ENCODE data around the gene C1QTNF12. TPM values are rescaled to one million over a fixed set of nuclear protein-coding genes. Genes with fewer than 3 reads are reported as not detected.
A peak's percentile ranks its signal among the peaks of the same experiment; 100 is the strongest.
"Not testable (repeated sequence)": the region's sequence is repeated elsewhere in the genome, so short reads cannot be mapped to it uniquely, and the experiment has no call there.

The C1QTNF12 gene
- polyA plus RNA-seq, 1 donor from 2014 or later, result 0.88 TPM

- Mint-ChIP-seq H3K27ac (no peak overlapping the region), H3K4me3 (peak overlapping the region in 1 of 4 donors; percentile 55), H3K36me3 (no peaks in the 10 kb centered on the region), H3K9me3 (peaks cover 0 to 2% (median 0%) of the 10 kb centered on the region in 3 donors), H3K4me1 (peaks cover 0 to 9% (median 5%) of the 10 kb centered on the region in 3 donors), H3K27me3 (peaks cover 5% of the 10 kb centered on the region)
Observed at GRCh38 chr1:1203561-1204424, 42.7 kb downstream of the C1QTNF12 start.

- no peaks in the 10 kb centered on the region for H3K9me3 Mint-ChIP-seq
- no peak overlapping the region for H3K4me3 Mint-ChIP-seq
- H3K36me3 Mint-ChIP-seq, result no peaks in the 10 kb centered on the region
- peaks cover 0 to 5% (median 2%) of the 10 kb centered on the region in 3 donors for H3K4me1 Mint-ChIP-seq
- H3K27me3 Mint-ChIP-seq, result peaks cover 2% of the 10 kb centered on the region
- no peak overlapping the region for H3K27ac Mint-ChIP-seq
Observed at GRCh38 chr1:1202831-1203560, 43.5 kb downstream of the C1QTNF12 start.

- H3K9me3 Mint-ChIP-seq, result no peaks in the 10 kb centered on the region
- no peak overlapping the region for H3K4me3 Mint-ChIP-seq
- no peak overlapping the region for H3K27ac Mint-ChIP-seq
- H3K27me3 Mint-ChIP-seq, result no peaks in the 10 kb centered on the region
- H3K4me1 Mint-ChIP-seq, result peaks cover 0 to 1% (median 0%) of the 10 kb centered on the region in 3 donors
- H3K36me3 Mint-ChIP-seq, result no peaks in the 10 kb centered on the region
Observed at GRCh38 chr1:1200876-1201810, 45.4 kb downstream of the C1QTNF12 start.

- H3K36me3 Mint-ChIP-seq, result peaks cover under 1% of the 10 kb centered on the region
- H3K4me3 Mint-ChIP-seq, result peak overlapping the region; percentile 23 to 60 (median 50)
- no peaks in the 10 kb centered on the region for H3K27me3 Mint-ChIP-seq
- H3K4me1 Mint-ChIP-seq, result peaks cover 0 to 1% (median 0%) of the 10 kb centered on the region in 3 donors
- peaks cover 0 to under 1% (median 0%) of the 10 kb centered on the region in 3 donors for H3K9me3 Mint-ChIP-seq
- peak overlapping the region in 1 of 3 donors; percentile 85 for H3K27ac Mint-ChIP-seq
Observed at GRCh38 chr1:1199961-1200875, 46.3 kb downstream of the C1QTNF12 start.

- peaks cover 2 to 6% (median 4%) of the 10 kb centered on the region in 3 donors for H3K9me3 Mint-ChIP-seq
- no peaks in the 10 kb centered on the region for H3K27me3 Mint-ChIP-seq
- H3K36me3 Mint-ChIP-seq, result peaks cover 1% of the 10 kb centered on the region
- peak overlapping the region in 1 of 3 donors; percentile 85 for H3K27ac Mint-ChIP-seq
- H3K4me3 Mint-ChIP-seq, result peak overlapping the region in 3 of 4 donors; percentile 23 to 48 (median 37)
- H3K4me1 Mint-ChIP-seq, result peaks cover 0 to 1% (median 0%) of the 10 kb centered on the region in 3 donors
Observed at GRCh38 chr1:1199141-1199960, 47.2 kb downstream of the C1QTNF12 start.

- peaks cover 1% of the 10 kb centered on the region for H3K36me3 Mint-ChIP-seq
- H3K27me3 Mint-ChIP-seq, result no peaks in the 10 kb centered on the region
- peaks cover 0 to 1% (median 0%) of the 10 kb centered on the region in 3 donors for H3K4me1 Mint-ChIP-seq
- no peak overlapping the region for H3K27ac Mint-ChIP-seq
- H3K9me3 Mint-ChIP-seq, result peaks cover 2 to 9% (median 4%) of the 10 kb centered on the region in 3 donors
- H3K4me3 Mint-ChIP-seq, result no peak overlapping the region
Observed at GRCh38 chr1:1198423-1199140, 47.9 kb downstream of the C1QTNF12 start.

- peaks cover 0 to 1% (median 0%) of the 10 kb centered on the region in 3 donors for H3K4me1 Mint-ChIP-seq
- H3K27ac Mint-ChIP-seq, result no peak overlapping the region
- H3K36me3 Mint-ChIP-seq, result peaks cover 1% of the 10 kb centered on the region
Observed at GRCh38 chr1:1197551-1198422, 48.7 kb downstream of the C1QTNF12 start.

GRCh38 chr1:1197188-1197500 lies 49.4 kb downstream of the C1QTNF12 start:
- Mint-ChIP-seq H3K27me3 (no peaks in the 10 kb centered on the region), H3K36me3 (peaks cover 1% of the 10 kb centered on the region), H3K27ac (no peak overlapping the region), H3K9me3 (peaks cover 2 to 9% (median 4%) of the 10 kb centered on the region in 3 donors), H3K4me3 (no peak overlapping the region), H3K4me1 (peaks cover 0 to 1% (median 0%) of the 10 kb centered on the region in 3 donors)

More at GRCh38 chr1:1197551-1198422, 48.7 kb downstream of the C1QTNF12 start:
- Mint-ChIP-seq H3K27me3 (no peaks in the 10 kb centered on the region), H3K9me3 (peaks cover 2 to 9% (median 4%) of the 10 kb centered on the region in 3 donors), H3K4me3 (no peak overlapping the region)

- Mint-ChIP-seq H3K27ac (no peak overlapping the region), H3K36me3 (peaks cover 1% of the 10 kb centered on the region), H3K9me3 (peaks cover 2 to 9% (median 8%) of the 10 kb centered on the region in 3 donors), H3K4me3 (peak overlapping the region in 1 of 4 donors; percentile 41), H3K27me3 (no peaks in the 10 kb centered on the region), H3K4me1 (peaks cover 0 to 1% (median 0%) of the 10 kb centered on the region in 3 donors)
Observed at GRCh38 chr1:1196431-1197187, 49.9 kb downstream of the C1QTNF12 start.

- H3K9me3 Mint-ChIP-seq, H3K27ac Mint-ChIP-seq, H3K36me3 Mint-ChIP-seq, H3K4me1 Mint-ChIP-seq, H3K27me3 Mint-ChIP-seq: not testable (repeated sequence)
- peak overlapping the region in 1 of 4 donors; percentile 22 for H3K4me3 Mint-ChIP-seq
Observed at GRCh38 chr1:1195726-1196125, 50.8 kb downstream of the C1QTNF12 start.

GRCh38 chr1:1194723-1195122 lies 51.8 kb downstream of the C1QTNF12 start:
- peaks cover 2 to 9% (median 8%) of the 10 kb centered on the region in 3 donors for H3K9me3 Mint-ChIP-seq
- H3K36me3 Mint-ChIP-seq, result peaks cover 1% of the 10 kb centered on the region
- peak overlapping the region in 1 of 3 donors; percentile 32 for H3K27ac Mint-ChIP-seq
- H3K4me3 Mint-ChIP-seq, result no peak overlapping the region
- peaks cover 1% of the 10 kb centered on the region for H3K27me3 Mint-ChIP-seq
- H3K4me1 Mint-ChIP-seq, result no peaks in the 10 kb centered on the region
